ENCODE results near the gene LONP2. TPM values are rescaled to one million over a fixed set of nuclear protein-coding genes. Genes with fewer than 3 reads are reported as not detected.

Gene LONP2
- polyA plus RNA-seq, 4 donors, result 18.1 to 48.3 (median 27.4) TPM

DNA sequence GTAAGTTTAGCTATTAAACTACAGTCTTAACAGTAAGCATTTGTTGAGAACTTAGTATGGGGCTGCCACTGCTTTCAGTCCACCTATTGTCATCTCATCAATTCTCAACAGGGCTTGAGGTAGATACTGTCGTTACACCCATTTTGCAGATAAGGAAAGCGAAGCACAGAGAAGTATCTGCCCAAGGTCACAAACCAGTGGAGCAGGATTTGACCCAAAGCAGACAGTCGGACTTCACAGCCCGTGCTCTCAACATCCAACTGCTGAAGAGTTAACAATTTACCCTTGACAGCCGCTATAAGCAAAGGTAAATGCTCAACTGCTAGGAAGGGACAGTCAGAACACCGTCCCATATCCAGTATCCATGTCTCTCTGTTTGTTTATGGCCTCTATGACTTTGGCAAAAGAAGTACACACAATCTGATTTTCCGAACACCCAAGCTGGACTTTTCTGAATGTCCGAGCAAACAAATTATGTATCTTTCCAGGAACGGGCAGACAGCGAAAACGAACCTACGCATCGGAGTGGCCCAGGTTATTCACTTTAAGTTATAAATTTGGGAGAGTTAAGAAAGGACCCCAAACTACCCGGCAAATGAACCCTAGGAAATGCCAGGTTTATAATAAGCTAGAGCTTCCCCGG lies 139.9 kb downstream of the LONP2 start:
- DNase-seq (peak; percentile 54 to 81), FAIRE-seq (no peak)
- no peaks in the 10 kb centered on the region for H3K27me3 ChIP-seq (ENCODE audit: control insufficient read depth in 3 of 3, insufficient read depth in 3 of 3, low read length in 3 of 3)

DNA sequence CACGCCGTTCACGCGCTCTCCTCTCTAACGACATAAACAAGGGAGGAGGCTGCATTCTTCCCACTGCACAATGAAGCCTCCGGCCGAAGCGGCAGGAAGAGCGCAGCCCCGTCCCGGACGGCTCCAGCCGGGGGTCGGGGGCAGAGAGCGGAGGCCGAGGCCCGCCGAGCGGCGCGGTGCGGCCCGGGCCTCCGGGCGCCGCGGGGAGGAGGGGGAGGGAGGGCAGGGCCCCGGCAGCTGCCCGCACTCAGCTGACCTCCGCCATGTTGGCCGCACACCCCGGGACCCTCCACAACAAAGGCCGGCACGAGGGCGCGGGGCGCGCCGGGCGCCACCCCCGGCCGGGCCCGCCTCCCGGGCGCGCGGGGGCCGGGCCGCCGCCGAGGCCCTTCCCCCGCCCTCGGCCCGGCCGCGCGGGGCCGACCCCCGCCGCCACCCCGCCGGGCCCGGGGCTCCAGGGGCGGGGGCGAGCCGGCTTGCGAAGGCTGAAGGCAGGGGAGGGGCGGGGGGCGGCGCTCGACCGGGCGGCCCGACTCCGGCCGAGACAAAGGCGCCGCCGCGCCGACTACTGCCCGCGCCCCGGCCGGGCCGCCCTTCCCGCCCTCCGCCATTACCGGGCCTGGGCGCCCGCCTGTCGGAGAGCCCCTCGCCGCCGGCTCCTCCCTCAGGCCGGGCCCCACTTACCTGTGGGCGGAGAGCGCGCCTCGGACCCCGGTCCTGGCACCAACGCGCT lies 140.6 kb downstream of the LONP2 start:
- WGBS, 3 donors, result 0 to 1% (median 0%) methylated on average over 33 to 103 of the region's 103 CpGs
- no peak for FAIRE-seq
- H3K4me3 ChIP-seq (ENCODE audit: low read depth in 1 of 3, low read length in 3 of 3), result peak overlapping the region; percentile 91 to 97 (median 97)

More for the DNA sequence above, 139.9 kb downstream of the LONP2 start:
- Histone ChIP-seq H3K36me3 (ENCODE audit: control insufficient read depth in 3 of 3, insufficient read depth in 2 of 3, low read depth in 1 of 3, low read length in 3 of 3) (no peaks in the 10 kb centered on the region), H3K4me1 (ENCODE audit: control insufficient read depth in 3 of 3, insufficient read depth in 2 of 3, low read depth in 1 of 3, low read length in 2 of 3) (peaks cover 4 to 16% (median 10%) of the 10 kb centered on the region in 3 donors), H3K27ac (ENCODE audit: low read depth in 1 of 3, low read length in 2 of 3) (peak overlapping the region; percentile 88 to 97 (median 92)), H3K4me3 (ENCODE audit: low read depth in 1 of 3, low read length in 3 of 3) (peak overlapping the region; percentile 91 to 97 (median 97)), H3K9me3 (ENCODE audit: control insufficient read depth in 2 of 2, insufficient read depth in 1 of 2, low read depth in 1 of 2, low read length in 1 of 2) (no peaks in the 10 kb centered on the region)
- WGBS, 3 donors, result 1 to 2% (median 1%) methylated on average over 15 of the region's 15 CpGs

DNA sequence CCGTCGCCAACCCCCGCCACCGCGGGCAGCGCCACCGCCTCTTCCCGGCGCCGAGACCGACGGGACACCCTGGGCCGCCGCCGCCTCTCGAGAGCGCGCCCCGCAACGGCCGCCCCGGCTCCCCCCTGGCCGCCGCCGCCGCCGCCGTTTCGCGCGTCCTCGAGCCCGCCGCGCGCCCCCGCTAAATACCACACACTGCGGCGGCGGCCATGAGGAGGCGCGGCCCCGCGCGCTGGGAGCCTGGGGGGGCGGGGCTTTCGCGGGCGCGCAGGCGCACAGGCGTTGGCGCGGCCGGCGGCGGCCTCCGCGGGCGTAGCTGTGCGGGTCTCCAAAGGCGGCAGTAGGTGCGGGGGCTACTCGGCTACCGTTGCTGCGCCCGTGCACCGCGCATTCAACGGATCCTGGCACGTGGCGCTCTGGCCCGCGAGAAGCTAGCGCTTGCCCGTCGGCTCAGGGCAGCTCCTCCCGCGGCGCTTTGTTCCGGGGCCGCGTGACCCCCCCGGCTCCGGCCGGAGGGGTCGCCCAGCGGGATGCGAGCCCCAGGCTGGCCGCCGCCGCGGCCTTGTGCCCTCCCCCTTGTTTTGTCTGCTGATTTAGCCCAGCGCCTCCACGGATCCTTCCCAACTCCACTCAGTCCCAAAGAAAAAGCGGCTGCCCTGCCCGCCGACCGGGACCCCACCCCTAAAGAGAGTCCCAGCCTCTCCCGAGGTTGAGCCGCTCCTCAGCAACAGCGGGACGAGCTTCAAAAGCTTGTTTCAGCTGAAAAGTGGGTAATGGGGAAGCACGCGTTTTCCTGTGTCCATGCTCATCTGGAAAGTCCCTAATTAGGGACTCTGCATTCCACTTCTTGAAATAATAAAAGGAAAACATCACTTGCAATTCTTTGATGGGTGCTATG lies 141.4 kb downstream of the LONP2 start, which contains the start of gene SIAH1:
SIAH1 (minus strand) TSS at position 161 of the 898 bp plus-strand sequence. CDS start 22,985 bp downstream, outside the sequence.
- peaks cover 0 to 8% (median 0%) of the 10 kb centered on the region in 3 donors for H3K4me1 ChIP-seq (ENCODE audit: control insufficient read depth in 3 of 3, insufficient read depth in 2 of 3, low read depth in 1 of 3, low read length in 2 of 3)
- no peak for FAIRE-seq
- WGBS, 3 donors, result 0 to 1% (median 0%) methylated on average over 61 to 105 of the region's 105 CpGs

More for the DNA sequence above, 140.6 kb downstream of the LONP2 start:
- no peaks in the 10 kb centered on the region for H3K36me3 ChIP-seq (ENCODE audit: control insufficient read depth in 3 of 3, insufficient read depth in 2 of 3, low read depth in 1 of 3, low read length in 3 of 3)
- no peaks in the 10 kb centered on the region for H3K27me3 ChIP-seq (ENCODE audit: control insufficient read depth in 3 of 3, insufficient read depth in 3 of 3, low read length in 3 of 3)
- H3K4me1 ChIP-seq (ENCODE audit: control insufficient read depth in 3 of 3, insufficient read depth in 2 of 3, low read depth in 1 of 3, low read length in 2 of 3), result peaks cover 0 to 10% (median 5%) of the 10 kb centered on the region in 3 donors
- H3K27ac ChIP-seq (ENCODE audit: low read depth in 1 of 3, low read length in 2 of 3), result peak overlapping the region; percentile 92 to 100 (median 97)
- peak in 1 of 2 donors; percentile 41 for DNase-seq
- H3K9me3 ChIP-seq (ENCODE audit: control insufficient read depth in 2 of 2, insufficient read depth in 1 of 2, low read depth in 1 of 2, low read length in 1 of 2), result no peaks in the 10 kb centered on the region

DNA sequence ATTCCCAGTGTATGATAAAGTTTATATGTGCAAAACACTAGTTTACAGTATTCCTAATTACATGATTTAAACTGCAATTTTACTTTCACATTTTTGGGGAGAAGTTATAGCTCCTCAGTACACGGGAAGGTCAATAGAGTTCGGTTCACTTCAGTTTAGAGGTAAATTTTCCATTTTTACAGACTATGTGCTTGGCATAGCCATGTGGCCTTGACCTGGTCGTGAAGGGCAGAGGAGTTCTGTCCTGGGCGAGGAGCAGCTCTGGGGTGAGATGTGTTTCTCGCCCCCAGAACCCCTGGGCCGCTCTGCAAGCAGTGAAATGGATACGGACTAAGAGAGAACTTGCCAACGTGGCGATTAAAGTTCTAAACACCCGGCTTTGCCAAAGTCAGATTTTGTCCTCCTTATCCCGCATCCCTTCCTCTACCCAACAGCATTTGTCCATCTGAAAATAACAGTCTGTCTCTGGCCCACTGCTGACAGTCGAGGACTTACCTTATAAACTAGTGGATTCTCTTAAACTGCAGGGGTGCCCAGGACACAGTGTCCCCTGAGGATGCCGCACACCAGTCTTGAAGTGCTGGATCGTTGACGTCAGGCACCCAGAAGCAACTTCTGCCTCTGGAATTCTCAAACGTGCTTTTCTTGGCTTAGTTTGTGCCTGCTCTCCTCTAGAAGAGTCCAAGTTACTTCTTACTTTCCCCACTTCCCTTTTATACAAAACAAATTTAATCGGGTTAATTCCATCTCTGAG lies 142.6 kb downstream of the LONP2 start:
- FAIRE-seq (no peak), DNase-seq (no peak)
- WGBS, 3 donors, result 80 to 86% (median 84%) methylated on average over 17 of the region's 17 CpGs
- Histone ChIP-seq H3K9me3 (ENCODE audit: control insufficient read depth in 2 of 2, insufficient read depth in 1 of 2, low read depth in 1 of 2, low read length in 1 of 2) (no peaks in the 10 kb centered on the region), H3K36me3 (ENCODE audit: control insufficient read depth in 3 of 3, insufficient read depth in 2 of 3, low read depth in 1 of 3, low read length in 3 of 3) (no peaks in the 10 kb centered on the region), H3K27me3 (ENCODE audit: control insufficient read depth in 3 of 3, insufficient read depth in 3 of 3, low read length in 3 of 3) (no peaks in the 10 kb centered on the region), H3K4me1 (ENCODE audit: control insufficient read depth in 3 of 3, insufficient read depth in 2 of 3, low read depth in 1 of 3, low read length in 2 of 3) (peaks cover 0 to 8% (median 0%) of the 10 kb centered on the region in 3 donors), H3K4me3 (ENCODE audit: low read depth in 1 of 3, low read length in 3 of 3) (no peak overlapping the region), H3K27ac (ENCODE audit: low read depth in 1 of 3, low read length in 2 of 3) (no peak overlapping the region)

More for the DNA sequence above, 141.4 kb downstream of the LONP2 start, which contains the start of gene SIAH1:
- DNase-seq, result peak; percentile 83 to 96
- no peaks in the 10 kb centered on the region for H3K36me3 ChIP-seq (ENCODE audit: control insufficient read depth in 3 of 3, insufficient read depth in 2 of 3, low read depth in 1 of 3, low read length in 3 of 3)
- peak within 1 kb of the TSS; percentile 92 to 100 (median 97) for H3K27ac ChIP-seq (ENCODE audit: low read depth in 1 of 3, low read length in 2 of 3)
- peak within 1 kb of the TSS; percentile 91 to 97 (median 97) for H3K4me3 ChIP-seq (ENCODE audit: low read depth in 1 of 3, low read length in 3 of 3)
- no peaks in the 10 kb centered on the region for H3K27me3 ChIP-seq (ENCODE audit: control insufficient read depth in 3 of 3, insufficient read depth in 3 of 3, low read length in 3 of 3)
- no peaks in the 10 kb centered on the region for H3K9me3 ChIP-seq (ENCODE audit: control insufficient read depth in 2 of 2, insufficient read depth in 1 of 2, low read depth in 1 of 2, low read length in 1 of 2)

DNA sequence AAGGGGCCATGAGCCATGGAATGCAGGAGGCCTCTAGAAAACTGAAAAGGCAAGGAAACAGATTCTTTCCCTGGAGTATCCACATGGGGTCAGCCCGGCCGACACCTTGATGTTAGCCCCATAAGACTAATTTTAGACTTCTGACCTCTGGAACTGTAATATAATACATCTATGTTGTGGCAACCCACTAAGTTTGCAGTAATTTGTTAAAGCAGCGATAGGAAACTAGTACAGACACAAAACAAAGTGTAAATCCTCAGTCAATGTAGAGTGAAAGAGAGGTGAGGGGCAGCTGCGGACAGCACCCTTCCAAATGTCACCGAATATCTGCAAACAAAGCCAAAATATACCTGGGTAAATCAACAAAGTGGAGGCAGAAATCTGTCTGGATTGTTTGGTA lies 148.3 kb downstream of the LONP2 start:
- Histone ChIP-seq H3K27ac (ENCODE audit: low read depth in 1 of 3, low read length in 2 of 3) (no peak overlapping the region), H3K4me3 (ENCODE audit: low read depth in 1 of 3, low read length in 3 of 3) (no peak overlapping the region), H3K4me1 (ENCODE audit: control insufficient read depth in 3 of 3, insufficient read depth in 2 of 3, low read depth in 1 of 3, low read length in 2 of 3) (no peaks in the 10 kb centered on the region), H3K9me3 (ENCODE audit: control insufficient read depth in 2 of 2, insufficient read depth in 1 of 2, low read depth in 1 of 2, low read length in 1 of 2) (no peaks in the 10 kb centered on the region), H3K27me3 (ENCODE audit: control insufficient read depth in 3 of 3, insufficient read depth in 3 of 3, low read length in 3 of 3) (no peaks in the 10 kb centered on the region), H3K36me3 (ENCODE audit: control insufficient read depth in 3 of 3, insufficient read depth in 2 of 3, low read depth in 1 of 3, low read length in 3 of 3) (no peaks in the 10 kb centered on the region)
- 76 to 88% (median 83%) methylated on average over 5 of the region's 5 CpGs for WGBS, 3 donors
- no peak for DNase-seq
- FAIRE-seq, result no peak

DNA sequence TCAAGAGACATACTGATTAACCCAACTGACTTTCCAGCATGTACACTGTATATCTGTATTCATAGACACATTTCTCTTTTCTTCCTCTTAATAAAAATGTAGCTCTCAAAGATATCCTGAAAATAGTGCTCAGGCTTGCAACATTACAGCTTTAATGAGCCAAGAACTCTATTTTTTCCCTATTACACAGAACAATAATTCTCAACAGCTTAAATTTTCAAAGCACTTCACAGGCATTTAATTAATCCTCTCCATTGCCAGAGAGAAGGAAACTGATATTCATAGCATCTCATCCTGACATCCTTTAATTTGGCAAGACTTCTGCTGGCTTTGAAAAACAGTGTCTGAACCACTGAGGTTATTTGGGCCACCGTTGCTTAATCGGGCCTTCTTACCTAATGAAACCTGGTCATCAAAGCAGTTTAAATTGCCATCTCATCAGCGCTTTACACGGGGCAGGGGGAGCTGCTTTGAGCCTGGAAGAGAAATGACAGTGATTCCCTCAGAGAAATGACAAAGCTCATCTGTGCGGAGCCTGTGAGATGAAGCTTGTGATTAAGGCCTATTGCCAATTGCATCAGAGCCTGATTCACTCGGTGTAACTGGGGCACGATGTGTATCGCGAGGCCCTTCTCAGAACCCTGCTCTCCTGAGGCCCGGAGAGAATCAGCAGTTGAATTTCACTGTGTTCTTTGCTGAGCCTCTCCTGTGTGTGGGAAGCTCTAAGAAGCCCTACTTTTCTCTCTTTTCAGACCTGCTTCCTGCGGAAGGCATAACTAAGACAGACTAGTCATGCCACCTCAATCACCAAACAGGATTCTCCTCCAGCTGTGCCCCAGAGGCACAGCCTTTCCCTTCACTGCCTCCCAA lies 149.6 kb downstream of the LONP2 start:
- H3K4me1 ChIP-seq (ENCODE audit: control insufficient read depth in 3 of 3, insufficient read depth in 2 of 3, low read depth in 1 of 3, low read length in 2 of 3), result no peaks in the 10 kb centered on the region
- H3K27me3 ChIP-seq (ENCODE audit: control insufficient read depth in 3 of 3, insufficient read depth in 3 of 3, low read length in 3 of 3), result no peaks in the 10 kb centered on the region
- peak overlapping the region in 1 of 3 donors; percentile 43 for H3K27ac ChIP-seq (ENCODE audit: low read depth in 1 of 3, low read length in 2 of 3)
- H3K9me3 ChIP-seq (ENCODE audit: control insufficient read depth in 2 of 2, insufficient read depth in 1 of 2, low read depth in 1 of 2, low read length in 1 of 2), result no peaks in the 10 kb centered on the region
- WGBS, 3 donors, result 74 to 91% (median 91%) methylated on average over 11 of the region's 11 CpGs
- no peak overlapping the region for H3K4me3 ChIP-seq (ENCODE audit: low read depth in 1 of 3, low read length in 3 of 3)
- no peak for FAIRE-seq
- no peaks in the 10 kb centered on the region for H3K36me3 ChIP-seq (ENCODE audit: control insufficient read depth in 3 of 3, insufficient read depth in 2 of 3, low read depth in 1 of 3, low read length in 3 of 3)
- DNase-seq, result no peak

DNA sequence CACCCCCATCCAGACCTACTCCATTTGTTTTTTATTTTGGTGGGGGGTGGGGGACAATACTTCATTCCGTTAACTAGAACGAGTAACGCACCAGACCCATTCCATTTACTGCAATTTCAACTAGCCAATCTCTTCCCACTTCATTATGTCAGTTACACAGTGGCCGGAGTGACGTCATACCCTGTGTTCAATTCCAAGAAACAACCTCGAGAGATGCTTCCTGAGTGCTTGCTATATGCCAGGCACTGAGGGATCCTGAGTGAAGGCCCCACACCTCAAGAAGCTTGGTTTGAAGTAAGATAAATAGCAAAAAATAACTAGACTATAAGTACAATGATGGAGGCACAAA lies 150.2 kb downstream of the LONP2 start:
- H3K4me1 ChIP-seq (ENCODE audit: control insufficient read depth in 3 of 3, insufficient read depth in 2 of 3, low read depth in 1 of 3, low read length in 2 of 3), result no peaks in the 10 kb centered on the region
- DNase-seq (no peak), FAIRE-seq (no peak)
- no peak overlapping the region for H3K4me3 ChIP-seq (ENCODE audit: low read depth in 1 of 3, low read length in 3 of 3)
- no peaks in the 10 kb centered on the region for H3K9me3 ChIP-seq (ENCODE audit: control insufficient read depth in 2 of 2, insufficient read depth in 1 of 2, low read depth in 1 of 2, low read length in 1 of 2)
- 89 to 95% (median 91%) methylated on average over 6 of the region's 6 CpGs for WGBS, 3 donors
- H3K27me3 ChIP-seq (ENCODE audit: control insufficient read depth in 3 of 3, insufficient read depth in 3 of 3, low read length in 3 of 3), result no peaks in the 10 kb centered on the region
- no peaks in the 10 kb centered on the region for H3K36me3 ChIP-seq (ENCODE audit: control insufficient read depth in 3 of 3, insufficient read depth in 2 of 3, low read depth in 1 of 3, low read length in 3 of 3)
- H3K27ac ChIP-seq (ENCODE audit: low read depth in 1 of 3, low read length in 2 of 3), result peak overlapping the region in 1 of 3 donors; percentile 43
